Rectal smooth muscle tissue (tissue), 1 donor: ENCODE measurements around the gene NDNF.

ENCODE experiments used
- H3K27ac ChIP-seq: one replicate; pipeline ENCODE4 v1.7.0; 2013; ENCODE audit warnings: low read depth, low read length, inconsistent platforms
- H3K27me3 ChIP-seq: one replicate; pipeline ENCODE4 v1.7.0; 2013; ENCODE audit warnings: low read length; ENCODE audit not compliant: control insufficient read depth, insufficient read depth
- H3K36me3 ChIP-seq: one replicate; pipeline ENCODE4 v1.7.0; 2013; ENCODE audit warnings: low read length; ENCODE audit not compliant: control insufficient read depth, insufficient read depth
- H3K4me1 ChIP-seq: one replicate; pipeline ENCODE4 v1.7.0; 2013; ENCODE audit warnings: low read length; ENCODE audit not compliant: control insufficient read depth, insufficient read depth
- H3K4me3 ChIP-seq: one replicate; pipeline ENCODE4 v1.7.0; 2013; ENCODE audit warnings: low read length
- H3K9ac ChIP-seq: one replicate; pipeline ENCODE4 v1.7.0; 2013; ENCODE audit warnings: low read length

Gene NDNF

GRCh38 chr4:121064482-121064881 is 7.9 kb downstream of the NDNF start:
- no peaks in the 10 kb centered on the region for H3K27me3 ChIP-seq
- no peak overlapping the region for H3K27ac ChIP-seq

GRCh38 chr4:121062521-121062920 is 9.8 kb downstream of the NDNF start:
- no peaks in the 10 kb centered on the region for H3K36me3 ChIP-seq
- H3K9ac ChIP-seq = no peak overlapping the region
- no peaks in the 10 kb centered on the region for H3K4me1 ChIP-seq
- no peak overlapping the region for H3K27ac ChIP-seq
- H3K4me3 ChIP-seq = no peak overlapping the region
- H3K27me3 ChIP-seq = no peaks in the 10 kb centered on the region

More at GRCh38 chr4:121064482-121064881, 7.9 kb downstream of the NDNF start:
- no peak overlapping the region for H3K9ac ChIP-seq
- H3K4me1 ChIP-seq = no peaks in the 10 kb centered on the region
- H3K36me3 ChIP-seq = no peaks in the 10 kb centered on the region
- no peak overlapping the region for H3K4me3 ChIP-seq

- no peak overlapping the region for H3K4me3 ChIP-seq
- H3K27ac ChIP-seq = no peak overlapping the region
- no peak overlapping the region for H3K9ac ChIP-seq
- no peaks in the 10 kb centered on the region for H3K4me1 ChIP-seq
- no peaks in the 10 kb centered on the region for H3K36me3 ChIP-seq
- no peaks in the 10 kb centered on the region for H3K27me3 ChIP-seq
Observed at GRCh38 chr4:121061861-121062260, 10.5 kb downstream of the NDNF start.

GRCh38 chr4:121061215-121061614 is 11.1 kb downstream of the NDNF start:
- no peak overlapping the region for H3K4me3 ChIP-seq
- no peak overlapping the region for H3K9ac ChIP-seq
- no peaks in the 10 kb centered on the region for H3K27me3 ChIP-seq
- no peaks in the 10 kb centered on the region for H3K36me3 ChIP-seq
- no peaks in the 10 kb centered on the region for H3K4me1 ChIP-seq
- H3K27ac ChIP-seq = no peak overlapping the region

- H3K4me1 ChIP-seq = no peaks in the 10 kb centered on the region
- H3K27me3 ChIP-seq = no peaks in the 10 kb centered on the region
- no peak overlapping the region for H3K27ac ChIP-seq
- H3K4me3 ChIP-seq = no peak overlapping the region
- no peak overlapping the region for H3K9ac ChIP-seq
- no peaks in the 10 kb centered on the region for H3K36me3 ChIP-seq
Observed at GRCh38 chr4:121057466-121057922, 14.8 kb downstream of the NDNF start.

- Histone ChIP-seq H3K4me3 (no peak overlapping the region), H3K9ac (no peak overlapping the region), H3K36me3 (no peaks in the 10 kb centered on the region), H3K27ac (no peak overlapping the region), H3K4me1 (no peaks in the 10 kb centered on the region), H3K27me3 (no peaks in the 10 kb centered on the region)
Observed at GRCh38 chr4:121056066-121056465, 16.3 kb downstream of the NDNF start.

GRCh38 chr4:121054373-121054772 is 18.0 kb downstream of the NDNF start:
- Histone ChIP-seq H3K36me3 (no peaks in the 10 kb centered on the region), H3K9ac (no peak overlapping the region), H3K27me3 (no peaks in the 10 kb centered on the region), H3K27ac (no peak overlapping the region), H3K4me3 (no peak overlapping the region), H3K4me1 (no peaks in the 10 kb centered on the region)

GRCh38 chr4:121053601-121054143 is 18.7 kb downstream of the NDNF start:
- no peaks in the 10 kb centered on the region for H3K36me3 ChIP-seq
- H3K4me3 ChIP-seq = no peak overlapping the region
- H3K9ac ChIP-seq = no peak overlapping the region
- no peak overlapping the region for H3K27ac ChIP-seq
- H3K27me3 ChIP-seq = no peaks in the 10 kb centered on the region
- H3K4me1 ChIP-seq = no peaks in the 10 kb centered on the region

- H3K27ac ChIP-seq = no peak overlapping the region
- no peaks in the 10 kb centered on the region for H3K36me3 ChIP-seq
- no peaks in the 10 kb centered on the region for H3K4me1 ChIP-seq
- H3K9ac ChIP-seq = no peak overlapping the region
- H3K4me3 ChIP-seq = no peak overlapping the region
- no peaks in the 10 kb centered on the region for H3K27me3 ChIP-seq
Observed at GRCh38 chr4:121050300-121050699, 22.0 kb downstream of the NDNF start.

- H3K36me3 ChIP-seq = no peaks in the 10 kb centered on the region
- H3K27me3 ChIP-seq = no peaks in the 10 kb centered on the region
- no peak overlapping the region for H3K9ac ChIP-seq
- no peaks in the 10 kb centered on the region for H3K4me1 ChIP-seq
- no peak overlapping the region for H3K27ac ChIP-seq
- H3K4me3 ChIP-seq = no peak overlapping the region
Observed at GRCh38 chr4:121049072-121049599, 23.2 kb downstream of the NDNF start.

- no peaks in the 10 kb centered on the region for H3K4me1 ChIP-seq
- no peak overlapping the region for H3K9ac ChIP-seq
- no peaks in the 10 kb centered on the region for H3K36me3 ChIP-seq
- no peaks in the 10 kb centered on the region for H3K27me3 ChIP-seq
- no peak overlapping the region for H3K27ac ChIP-seq
- H3K4me3 ChIP-seq = no peak overlapping the region
Observed at GRCh38 chr4:121048165-121048564, 24.2 kb downstream of the NDNF start.

- no peak overlapping the region for H3K4me3 ChIP-seq
- no peak overlapping the region for H3K27ac ChIP-seq
- H3K9ac ChIP-seq = no peak overlapping the region
- no peaks in the 10 kb centered on the region for H3K4me1 ChIP-seq
- H3K36me3 ChIP-seq = no peaks in the 10 kb centered on the region
- H3K27me3 ChIP-seq = no peaks in the 10 kb centered on the region
Observed at GRCh38 chr4:121041307-121042090, 30.8 kb downstream of the NDNF start.

GRCh38 chr4:121034017-121034416 is 38.3 kb downstream of the NDNF start:
- no peaks in the 10 kb centered on the region for H3K27me3 ChIP-seq
- H3K27ac ChIP-seq = no peak overlapping the region
- no peak overlapping the region for H3K9ac ChIP-seq
- no peaks in the 10 kb centered on the region for H3K36me3 ChIP-seq
- H3K4me3 ChIP-seq = no peak overlapping the region
- no peaks in the 10 kb centered on the region for H3K4me1 ChIP-seq
